IMR-90 (cell line): ENCODE data around the gene NUBP1. TPM values are rescaled to one million over a fixed set of nuclear protein-coding genes. Genes with fewer than 3 reads are reported as not detected.

ENCODE experiments used
- ATAC-seq: fragments of 200-7000 bp; cut with Tn5 transposase; 2 replicates; pipeline ENCODE4 v1.9.1; 2020; ENCODE audit warnings: low read depth, mild to moderate bottlenecking, moderate library complexity
- BruUV-seq: library from RNA; stranded (reverse); fragments of 400-500 nt; replicated peaks from 2 replicates; lab custom pipeline; 2021; lab: Mats Ljungman, UMichigan
- CTCF ChIA-PET: fragments of 300-600 bp; formaldehyde crosslinking; extraction: SDS; loops from one replicate; lab custom pipeline; 2021; ENCODE audit warnings: antibody characterized with exemption; lab: Yijun Ruan, JAX
- POLR2A ChIA-PET: fragments of 300-600 bp; sonication (Branson Sonifier 250); formaldehyde crosslinking; loops from one replicate; lab custom pipeline; 2022; ENCODE audit warnings: antibody characterized with exemption; ENCODE audit not compliant: unreplicated experiment; lab: Charles Lee
- DNase-seq: peaks from one replicate; pipeline ENCODE4 v3.0.0; 2013
- H2AFZ ChIP-seq: replicated peaks from 2 replicates; pipeline ENCODE3; 2013; ENCODE audit warnings: low read length, mild to moderate bottlenecking; ENCODE audit not compliant: poor library complexity
- H2AK5ac ChIP-seq: 2 replicates; pipeline ENCODE4 v1.6.1; 2013; ENCODE audit warnings: low read depth, low read length, inconsistent platforms
- H2AK9ac ChIP-seq: replicated peaks from 2 replicates; pipeline ENCODE3; 2013; ENCODE audit warnings: mild to moderate bottlenecking, low read depth, low read length, moderate library complexity; ENCODE audit not compliant: poor library complexity
- H2BK120ac ChIP-seq: 2 replicates; pipeline ENCODE4 v1.6.1; 2013; ENCODE audit warnings: low read depth, low read length, inconsistent platforms
- H2BK15ac ChIP-seq: 3 replicates; pipeline ENCODE4 v1.6.1; 2013; ENCODE audit warnings: low read depth, low read length, inconsistent platforms
- H2BK20ac ChIP-seq: 2 replicates; pipeline ENCODE4 v1.6.1; 2013; ENCODE audit warnings: low read depth, mild to moderate bottlenecking, inconsistent platforms, low read length, moderate library complexity
- H2BK5ac ChIP-seq: 2 replicates; pipeline ENCODE4 v1.6.1; 2013; ENCODE audit warnings: mild to moderate bottlenecking, low read depth, low read length, inconsistent platforms; ENCODE audit not compliant: poor library complexity, severe bottlenecking
- H3K14ac ChIP-seq: replicated peaks from 2 replicates; pipeline ENCODE4 v1.6.1; 2013; ENCODE audit warnings: low read depth, low read length, inconsistent platforms
- H3K18ac ChIP-seq: 2 replicates; pipeline ENCODE4 v1.6.1; 2013; ENCODE audit warnings: low read depth, low read length, control low read depth
- H3K23ac ChIP-seq: 2 replicates; pipeline ENCODE4 v1.6.1; 2013; ENCODE audit warnings: low read depth, low read length, inconsistent platforms
- H3K27ac ChIP-seq: 2 replicates; pipeline ENCODE4 v1.5.1; 2013; ENCODE audit warnings: mild to moderate bottlenecking, control low read depth, low read length; ENCODE audit not compliant: insufficient read depth
- H3K27me3 ChIP-seq: 2 replicates; pipeline ENCODE4 v1.6.1; 2013; ENCODE audit warnings: low read length; ENCODE audit not compliant: control insufficient read depth, insufficient read depth
- H3K36me3 ChIP-seq: 2 replicates; pipeline ENCODE4 v1.6.1; 2013; ENCODE audit warnings: low read length, mixed read lengths; ENCODE audit not compliant: control insufficient read depth, insufficient read depth
- H3K4ac ChIP-seq: 2 replicates; pipeline ENCODE4 v1.6.1; 2013; ENCODE audit warnings: low read depth, low read length, inconsistent platforms
- H3K4me1 ChIP-seq: 2 replicates; pipeline ENCODE4 v1.6.1; 2013; ENCODE audit warnings: low read length, mixed read lengths; ENCODE audit not compliant: control insufficient read depth, insufficient read depth
- H3K4me2 ChIP-seq: 2 replicates; pipeline ENCODE4 v1.6.1; 2013; ENCODE audit warnings: low read depth, mild to moderate bottlenecking, control low read depth, low read length, moderate library complexity
- H3K4me3 ChIP-seq: 2 replicates; pipeline ENCODE4 v1.5.1; 2013; ENCODE audit warnings: low read depth, mild to moderate bottlenecking, control low read depth, low read length, moderate library complexity; ENCODE audit not compliant: insufficient read depth
- H3K56ac ChIP-seq: 2 replicates; pipeline ENCODE4 v1.6.1; 2013; ENCODE audit warnings: low read length, inconsistent platforms; ENCODE audit not compliant: insufficient read depth; ENCODE audit errors: extremely low read depth
- H3K79me1 ChIP-seq, 2 experiments: 2 replicates each; pipeline ENCODE4 v1.6.1; 2013; ENCODE audit warnings: low read length in 2 of 2, inconsistent platforms in 1 of 2, low read depth in 1 of 2
- H3K9ac ChIP-seq: 2 replicates; pipeline ENCODE4 v1.6.1; 2013; ENCODE audit warnings: low read depth, low read length, control low read depth
- H3K9me1 ChIP-seq: 2 replicates; pipeline ENCODE4 v1.6.1; 2013; ENCODE audit warnings: low read length, inconsistent platforms; ENCODE audit not compliant: insufficient read depth
- H3K9me3 ChIP-seq: 2 replicates; pipeline ENCODE4 v1.6.1; 2013; ENCODE audit warnings: low read length; ENCODE audit not compliant: control insufficient read depth, insufficient read depth
- H4K20me1 ChIP-seq: 2 replicates; pipeline ENCODE4 v1.6.1; 2013; ENCODE audit warnings: low read length, inconsistent platforms; ENCODE audit not compliant: insufficient read depth
- H4K5ac ChIP-seq: 2 replicates; pipeline ENCODE4 v1.6.1; 2013; ENCODE audit warnings: mild to moderate bottlenecking, low read depth, low read length, control low read depth
- H4K8ac ChIP-seq, 2 experiments: 2 replicates each; pipeline ENCODE4 v1.6.1; 2013; ENCODE audit warnings: low read depth in 2 of 2, low read length in 2 of 2, control low read depth in 1 of 2, inconsistent platforms in 1 of 2
- H4K91ac ChIP-seq: 2 replicates; pipeline ENCODE4 v1.6.1; 2013; ENCODE audit warnings: low read depth, low read length, inconsistent platforms; ENCODE audit not compliant: insufficient read depth
- BHLHE40 ChIP-seq: fragments of 150-350 bp; IDR thresholded peaks from 2 replicates; pipeline ENCODE4 v1.6.1; 2016; ENCODE audit warnings: mild to moderate bottlenecking, low read depth, low read length
- CEBPB ChIP-seq: IDR thresholded peaks from 2 replicates; pipeline ENCODE4 v1.6.1; 2012; ENCODE audit warnings: low read depth, low read length, improper control_type of control experiment
- CHD1 ChIP-seq: IDR thresholded peaks from 2 replicates; pipeline ENCODE4 v1.6.1; 2012; ENCODE audit warnings: low read depth, low read length, improper control_type of control experiment
- CTCF ChIP-seq: conservative IDR thresholded peaks from 2 replicates; pipeline ENCODE4 v1.5.1; 2012; ENCODE audit warnings: mild to moderate bottlenecking, low read depth, low read length, improper control_type of control experiment
- FOS ChIP-seq: fragments of 150-350 bp; IDR thresholded peaks from 2 replicates; pipeline ENCODE4 v1.6.1; 2016; ENCODE audit warnings: low read depth, low read length
- MAFK ChIP-seq: IDR thresholded peaks from 2 replicates; pipeline ENCODE4 v1.6.1; 2012; ENCODE audit warnings: low read depth, low read length, improper control_type of control experiment
- MAZ ChIP-seq: IDR thresholded peaks from 2 replicates; pipeline ENCODE4 v1.6.1; 2012; ENCODE audit warnings: low read depth, mild to moderate bottlenecking, low read length, improper control_type of control experiment, moderate library complexity, borderline replicate concordance
- MXI1 ChIP-seq: IDR thresholded peaks from 2 replicates; pipeline ENCODE4 v1.6.1; 2012; ENCODE audit warnings: low read depth, mild to moderate bottlenecking, low read length, moderate library complexity, borderline replicate concordance
- NFE2L2 ChIP-seq: fragments of 150-350 bp; IDR thresholded peaks from 2 replicates; pipeline ENCODE4 v1.6.1; 2016; ENCODE audit warnings: low read depth, mild to moderate bottlenecking, low read length
- POLR2A ChIP-seq: IDR thresholded peaks from 2 replicates; pipeline ENCODE4 v1.6.1; 2012; ENCODE audit warnings: mild to moderate bottlenecking, low read depth, low read length
- RAD21 ChIP-seq: IDR thresholded peaks from 2 replicates; pipeline ENCODE4 v1.6.1; 2012; ENCODE audit warnings: low read length, improper control_type of control experiment
- RCOR1 ChIP-seq: IDR thresholded peaks from 2 replicates; pipeline ENCODE4 v1.6.1; 2012; ENCODE audit warnings: mild to moderate bottlenecking, low read length, improper control_type of control experiment; ENCODE audit not compliant: insufficient replicate concordance
- RFX5 ChIP-seq: IDR thresholded peaks from 2 replicates; pipeline ENCODE4 v1.8.0; 2012; ENCODE audit warnings: low read depth, mild to moderate bottlenecking, low read length, moderate library complexity
- SMC3 ChIP-seq: fragments of 150-350 bp; IDR thresholded peaks from 2 replicates; pipeline ENCODE4 v1.6.1; 2016; ENCODE audit warnings: low read depth, mild to moderate bottlenecking, antibody characterized with exemption, low read length, moderate library complexity
- WGBS, 2 experiments: methylation state at CpG; one replicate each; pipeline versions ENCODE4 v1.1.5 to v1.1.7; 2013; ENCODE audit warnings: missing lambda C conversion rate in 2 of 2; ENCODE audit not compliant: insufficient read length in 1 of 2; ENCODE audit errors: extremely low coverage in 2 of 2; 5-methylcytosine and 5-hydroxymethylcytosine counted together
- dilution Hi-C: fragments of 300-500 bp; cut with HindIII; formaldehyde crosslinking; loops from one replicate; pipeline ENCODE4 v1.14.3; 2018; ENCODE audit warnings: low sequenced_read_pairs; ENCODE audit not compliant: unreplicated experiment
- in situ Hi-C: fragments of 300-500 bp; cut with MboI; formaldehyde crosslinking; loops from 3 replicates; pipeline ENCODE4 v1.14.3; 2019; ENCODE audit warnings: low sequenced_read_pairs, inconsistent platforms, mixed read lengths
- intact Hi-C: fragments of 100-400 bp; cut with micrococcal nuclease; formaldehyde crosslinking; loops from 2 replicates; pipeline ENCODE4 v1.10.0; 2022
- polyA plus RNA-seq, 3 experiments: library from polyadenylated mRNA; depleted of rRNA; stranded (reverse); fragments of >200 nt; gene quantifications; 2 replicates each; pipeline ENCODE4 v1.2.3, GENCODE V29; 2012; ENCODE audit warnings: low replicate concordance in 1 of 3
- total RNA-seq: library from RNA; depleted of rRNA; stranded (reverse); fragments of >200 nt; gene quantifications from 2 replicates; pipeline ENCODE4 v1.2.3, GENCODE V29; 2012
- TF ChIP-seq, protein P1 (sequence below): fragments of 150-350 bp; IDR thresholded peaks from 2 replicates; pipeline ENCODE4 v1.6.1; 2016; ENCODE audit warnings: low read depth, mild to moderate bottlenecking, low read length, moderate library complexity, borderline replicate concordance

NUBP1 gene
- total and polyA plus RNA-seq, 2 of the 4 experiments (the other 2 are of a cell fraction): 28.0 to 31.5 TPM

DNA sequence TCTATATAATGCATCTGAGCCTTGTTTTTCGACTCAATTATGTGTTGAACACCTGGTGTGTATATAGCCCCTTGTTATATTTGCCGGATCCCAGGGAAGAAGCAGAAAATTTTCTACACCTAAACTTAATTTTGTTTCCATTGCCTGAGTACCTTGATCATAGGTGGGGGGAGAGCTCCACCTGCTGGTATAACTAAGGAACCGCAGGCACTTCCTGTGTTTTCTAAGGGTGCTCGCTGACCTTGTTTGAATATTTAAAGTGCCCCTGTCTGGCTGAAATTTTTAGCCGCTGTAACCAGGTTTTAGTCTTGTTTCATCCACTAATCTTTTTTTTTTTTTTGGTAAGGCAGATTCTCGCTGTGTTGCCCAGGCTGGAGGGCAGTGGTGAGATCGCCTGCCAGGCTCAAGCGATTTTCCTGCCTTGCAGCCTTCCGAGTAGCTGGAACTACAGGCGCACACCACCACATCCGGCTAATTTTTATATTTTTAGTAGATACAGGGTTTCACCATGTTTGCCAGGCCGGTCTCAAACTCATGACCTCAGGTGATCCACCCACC, 6.5 kb upstream of the NUBP1 start:
- Histone ChIP-seq H3K23ac (no peak overlapping the region), H2AK9ac (no peak overlapping the region), H2BK15ac (no peak overlapping the region; the same call in 2 of the 3 replicates), H3K14ac (no peak overlapping the region), H3K56ac (no peak overlapping the region), H3K27ac (no peak overlapping the region), H4K20me1 (no peaks in the 10 kb centered on the region; the same call in 1 of the 2 replicates), H4K8ac (peak overlapping the region in 1 of 2 experiments; percentile 38; a peak in 1 of 4 replicates), H3K18ac (no peak overlapping the region), H2AK5ac (no peak overlapping the region), H3K4ac (peak overlapping the region; percentile 15; the same call in 1 of the 2 replicates), H2BK5ac (no peak overlapping the region), H2AFZ (peak overlapping the region; percentile 38), H3K4me3 (no peak overlapping the region), H2BK20ac (no peak overlapping the region), H3K4me2 (no peak overlapping the region), H3K36me3 (no peaks in the 10 kb centered on the region), H4K5ac (no peak overlapping the region), H3K9me1 (0 out of 2 replicates have a peak, but pooled peaks cover 4% of the 10 kb centered on the region), H4K91ac (no peak overlapping the region), H3K79me1 (no peaks in the 10 kb centered on the region), H3K9me3 (peaks cover 2% of the 10 kb centered on the region; the same call in 1 of the 2 replicates), H3K4me1 (peaks cover 2% of the 10 kb centered on the region; the same call in 1 of the 2 replicates), H3K27me3 (no peaks in the 10 kb centered on the region), H2BK120ac (no peak overlapping the region), H3K9ac (no peak overlapping the region)
- intact Hi-C loops (loop anchor here (1.0 to 2.0 kb wide), 5 partner anchors 182 to 1577 kb away; no protein-coding TSS in a partner anchor), dilution Hi-C loops (no loop called here), in situ Hi-C loops (no loop called here)
- POLR2A ChIA-PET: no interaction called here
- ATAC-seq (peak; percentile 89), DNase-seq (peak; percentile 61)
- no TSS peak for BruUV-seq
- CTCF ChIA-PET: interaction anchor here (0.6 to 3.7 kb wide), 11 partner anchors 9 to 1822 kb away, joined by 3 to 22 read pairs (median 5); partner anchors contain the start of gene ATF7IP2
- 0% methylated on average over 1 of the region's 12 CpGs; no CpG with 5 or more reads in 1 of the 2 experiments for WGBS, 2 experiments
- TF ChIP-seq NFE2L2: no peak
- no peak for TF ChIP-seq CEBPB
- TF ChIP-seq FOS: no peak
- TF ChIP-seq RCOR1: no peak
- no peak; the same call in 1 of the 2 replicates for TF ChIP-seq CHD1
- TF ChIP-seq, protein P1, sequence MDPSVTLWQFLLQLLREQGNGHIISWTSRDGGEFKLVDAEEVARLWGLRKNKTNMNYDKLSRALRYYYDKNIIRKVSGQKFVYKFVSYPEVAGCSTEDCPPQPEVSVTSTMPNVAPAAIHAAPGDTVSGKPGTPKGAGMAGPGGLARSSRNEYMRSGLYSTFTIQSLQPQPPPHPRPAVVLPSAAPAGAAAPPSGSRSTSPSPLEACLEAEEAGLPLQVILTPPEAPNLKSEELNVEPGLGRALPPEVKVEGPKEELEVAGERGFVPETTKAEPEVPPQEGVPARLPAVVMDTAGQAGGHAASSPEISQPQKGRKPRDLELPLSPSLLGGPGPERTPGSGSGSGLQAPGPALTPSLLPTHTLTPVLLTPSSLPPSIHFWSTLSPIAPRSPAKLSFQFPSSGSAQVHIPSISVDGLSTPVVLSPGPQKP: no peak
- TF ChIP-seq MXI1: no peak
- peak; percentile 94 for TF ChIP-seq SMC3
- no peak for TF ChIP-seq BHLHE40
- TF ChIP-seq RAD21: peak; percentile 96
- 0 out of 2 replicates have a peak, but pooled peaks have one; percentile 26 for TF ChIP-seq POLR2A
- TF ChIP-seq MAZ: no peak
- TF ChIP-seq CTCF: peak; percentile 96
- TF ChIP-seq RFX5: no peak
- no peak for TF ChIP-seq MAFK
